Fibroblast of pulmonary artery (primary cell): ENCODE results near the gene OXLD1.

Experiments used
- DNase-seq: peaks from one replicate; pipeline ENCODE4 v3.0.0-alpha.2; 2010; ENCODE audit warnings: low read depth
- H3K4me3 ChIP-seq: replicated peaks from 2 replicates; pipeline ENCODE4 v1.5.1; 2011; ENCODE audit warnings: low read depth, mild to moderate bottlenecking, control low read depth, low read length, moderate library complexity
- CTCF ChIP-seq: IDR thresholded peaks from 2 replicates; pipeline ENCODE4 v1.5.1; 2011; ENCODE audit warnings: mild to moderate bottlenecking, control low read depth, low read length, inconsistent platforms; ENCODE audit errors: missing control alignments

OXLD1 gene

GRCh38 chr17:81687770-81688541, 21.6 kb upstream of the OXLD1 start:
- TF ChIP-seq CTCF: no peak
- H3K4me3 ChIP-seq: no peak overlapping the region
- DNase-seq: no peak

- TF ChIP-seq CTCF: no peak
- no peak overlapping the region for H3K4me3 ChIP-seq
Observed at GRCh38 chr17:81686614-81687013, 20.2 kb upstream of the OXLD1 start.

GRCh38 chr17:81685108-81685507, 18.7 kb upstream of the OXLD1 start:
- TF ChIP-seq CTCF: no peak
- peak overlapping the region; percentile 87 for H3K4me3 ChIP-seq
- peak; percentile 46 for DNase-seq

More at GRCh38 chr17:81686614-81687013, 20.2 kb upstream of the OXLD1 start:
- no peak for DNase-seq

- TF ChIP-seq CTCF: no peak
- H3K4me3 ChIP-seq: peak overlapping the region; percentile 87
- DNase-seq: no peak
Observed at GRCh38 chr17:81684442-81684911, 18.1 kb upstream of the OXLD1 start.

- peak; percentile 99 for DNase-seq
- H3K4me3 ChIP-seq: peak within 1 kb of the TSS; percentile 87
- no peak for TF ChIP-seq CTCF
Observed at GRCh38 chr17:81683584-81684441, 17.4 kb upstream of the OXLD1 start, which contains the start of the genes ARL16 and HGS. Gene ARL16, minus strand, starts transcription at chr17:81683797. Its CDS starts 44 bp downstream, at chr17:81683753. Gene HGS, plus strand, starts transcription at chr17:81684011. Its CDS starts 56 bp downstream, at chr17:81684067.

- DNase-seq: no peak
- H3K4me3 ChIP-seq: peak overlapping the region; percentile 87
- no peak for TF ChIP-seq CTCF
Observed at GRCh38 chr17:81683208-81683583, 16.8 kb upstream of the OXLD1 start.
